Activated T-cell treated with anti-CD3 and anti-CD28 coated beads, Interleukin-2, amount 50 U/mL, for 24 hours (primary cell): ENCODE measurements around the gene CSRNP2.
"Not testable (repeated sequence)": the region's sequence is repeated elsewhere in the genome, so short reads cannot be mapped to it uniquely, and the experiment has no call there.

ENCODE experiments used
- DNase-seq: peaks from one replicate; pipeline ENCODE4 v3.0.0-alpha.2; 2020
- H3K27ac Mint-ChIP-seq: 2 replicates; pipeline ENCODE4 v1.8.0; 2020; ENCODE audit warnings: mild to moderate bottlenecking, mixed read lengths
- H3K27me3 Mint-ChIP-seq: 2 replicates; pipeline ENCODE4 v1.8.0; 2020; ENCODE audit warnings: mixed read lengths
- H3K36me3 Mint-ChIP-seq: 2 replicates; pipeline ENCODE4 v1.8.0; 2020; ENCODE audit warnings: low read depth, mixed read lengths
- H3K4me1 Mint-ChIP-seq: 2 replicates; pipeline ENCODE4 v1.8.0; 2020; ENCODE audit warnings: low read depth, mixed read lengths
- H3K4me3 Mint-ChIP-seq: 2 replicates; pipeline ENCODE4 v1.8.0; 2020; ENCODE audit warnings: mild to moderate bottlenecking, moderate library complexity, mixed read lengths
- H3K9me3 Mint-ChIP-seq: 2 replicates; pipeline ENCODE4 v1.8.0; 2020; ENCODE audit warnings: mixed read lengths

Gene CSRNP2

DNA sequence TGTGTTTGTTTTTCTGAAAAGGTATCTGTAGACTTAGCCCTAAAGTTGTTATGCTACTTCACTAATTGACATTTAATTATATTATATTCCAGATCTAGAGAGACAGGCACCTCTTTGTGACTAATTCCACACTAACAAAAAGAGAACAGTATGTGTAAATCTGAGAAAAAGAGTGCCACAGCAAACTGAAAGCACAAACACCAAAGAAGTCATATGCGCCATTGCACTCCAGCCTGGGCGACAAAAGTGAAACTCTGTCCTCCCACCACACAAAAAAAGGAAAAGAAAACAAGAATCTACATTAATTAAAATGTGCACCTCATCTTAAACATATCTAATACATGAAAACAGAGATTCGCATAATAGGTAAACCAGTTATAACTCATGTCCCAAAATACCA, 4.4 kb upstream of the CSRNP2 start:
- H3K27ac Mint-ChIP-seq = peak overlapping the region; percentile 50
- H3K36me3 Mint-ChIP-seq = peaks cover 18% of the 10 kb centered on the region
- DNase-seq = no peak
- peaks cover 22% of the 10 kb centered on the region for H3K4me1 Mint-ChIP-seq
- H3K9me3 Mint-ChIP-seq = no peaks in the 10 kb centered on the region
- peak overlapping the region; percentile 16 for H3K4me3 Mint-ChIP-seq
- H3K27me3 Mint-ChIP-seq = no peaks in the 10 kb centered on the region

DNA sequence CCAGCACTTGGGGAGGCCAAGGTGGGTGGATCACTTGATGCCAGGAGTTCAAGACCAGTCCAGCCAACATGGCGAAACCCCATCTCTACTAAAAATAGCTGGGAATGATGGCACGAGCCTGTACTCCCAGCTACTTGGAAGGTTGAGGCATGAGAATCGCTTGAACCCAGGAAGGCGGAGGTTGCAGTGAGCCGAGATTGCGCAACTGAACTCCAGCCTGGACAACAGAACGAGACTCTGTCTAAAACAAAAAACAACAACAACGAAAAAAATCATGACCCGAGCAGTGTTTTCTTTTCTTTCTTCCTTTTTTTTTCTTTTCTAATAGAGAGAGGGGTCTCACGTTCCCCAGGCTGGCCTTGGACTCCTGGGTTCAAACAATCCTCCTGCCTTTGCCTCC, 3.5 kb upstream of the CSRNP2 start:
- no peaks in the 10 kb centered on the region for H3K27me3 Mint-ChIP-seq
- peak overlapping the region; percentile 50 for H3K27ac Mint-ChIP-seq
- DNase-seq = no peak
- H3K4me3 Mint-ChIP-seq = no peak overlapping the region
- no peaks in the 10 kb centered on the region for H3K9me3 Mint-ChIP-seq
- H3K4me1 Mint-ChIP-seq = peaks cover 31% of the 10 kb centered on the region
- H3K36me3 Mint-ChIP-seq = peaks cover 20% of the 10 kb centered on the region

DNA sequence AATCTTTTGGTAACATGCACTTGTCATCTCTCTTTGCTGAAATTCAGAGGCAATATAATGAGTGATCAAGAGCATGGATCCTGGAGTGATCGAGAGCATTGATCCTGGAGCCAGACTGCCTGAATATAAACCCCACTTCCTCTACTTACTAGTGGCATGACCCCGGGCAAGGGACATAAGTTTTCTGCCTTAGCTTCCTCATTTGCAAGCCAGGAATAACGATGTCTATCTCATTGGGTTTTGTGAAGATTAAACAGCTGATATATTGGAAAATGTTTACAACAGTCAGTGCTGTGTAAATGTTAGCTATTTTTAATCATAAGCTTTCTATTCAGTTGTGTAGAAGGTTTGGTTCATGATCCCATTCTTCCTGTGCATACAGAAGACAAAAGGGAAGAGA, 2.4 kb upstream of the CSRNP2 start:
- Mint-ChIP-seq H3K27ac (no peak overlapping the region), H3K9me3 (no peaks in the 10 kb centered on the region), H3K36me3 (peaks cover 19% of the 10 kb centered on the region), H3K4me3 (no peak overlapping the region), H3K4me1 (peaks cover 40% of the 10 kb centered on the region), H3K27me3 (no peaks in the 10 kb centered on the region)
- no peak for DNase-seq

DNA sequence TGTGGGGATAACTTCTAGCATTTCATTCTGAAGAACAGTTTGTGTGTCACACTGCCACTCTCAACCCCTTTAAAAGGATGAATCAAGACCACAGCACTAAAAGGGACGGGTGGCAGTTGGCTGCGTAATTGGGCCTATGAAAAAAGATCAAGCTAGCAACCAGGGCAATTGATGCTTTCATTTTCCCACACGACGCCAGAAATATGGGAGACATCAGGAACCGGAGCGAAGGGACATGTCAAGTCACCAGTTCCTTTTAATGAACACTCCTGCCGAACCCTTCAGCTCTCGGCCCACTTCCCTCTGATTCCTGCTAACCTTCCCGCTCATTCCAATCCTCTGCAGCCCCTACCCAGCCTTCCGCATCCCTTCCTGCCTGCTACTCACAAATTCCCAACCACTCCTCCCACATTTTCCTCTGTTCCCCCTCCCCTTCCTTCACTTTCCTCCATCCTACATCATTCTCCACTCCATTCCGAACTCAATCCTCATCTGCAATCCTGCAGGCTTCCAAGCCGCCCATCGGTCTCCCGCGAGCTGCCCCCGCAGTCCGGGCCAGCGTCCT, 753 bp downstream of the CSRNP2 start:
- Mint-ChIP-seq H3K27me3 (no peaks in the 10 kb centered on the region), H3K4me3 (peak overlapping the region; percentile 90), H3K4me1 (peaks cover 53% of the 10 kb centered on the region)

DNA sequence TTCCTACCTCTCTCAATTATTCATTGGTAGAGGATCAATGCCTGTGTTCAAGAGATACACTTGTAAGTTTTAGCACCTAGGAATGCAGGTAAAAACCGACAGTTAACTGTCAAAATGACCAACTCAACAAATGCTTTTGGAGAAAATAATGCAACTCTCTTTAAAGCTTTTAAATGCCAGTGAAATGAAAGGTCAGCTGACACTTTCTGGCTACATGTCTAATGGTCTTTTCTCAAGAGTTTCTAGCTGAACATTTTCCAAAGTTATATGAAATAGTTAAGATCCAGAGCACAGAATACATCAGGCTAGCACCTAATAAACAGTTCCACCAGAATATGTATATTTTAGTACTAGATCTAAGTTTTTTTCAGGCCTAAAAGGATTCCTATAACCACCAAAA, 2.0 kb downstream of the CSRNP2 start:
- peaks cover 23% of the 10 kb centered on the region for H3K36me3 Mint-ChIP-seq
- H3K4me3 Mint-ChIP-seq = peak overlapping the region; percentile 90
- no peak overlapping the region for H3K27ac Mint-ChIP-seq
- no peaks in the 10 kb centered on the region for H3K27me3 Mint-ChIP-seq
- peaks cover 51% of the 10 kb centered on the region for H3K4me1 Mint-ChIP-seq
- no peaks in the 10 kb centered on the region for H3K9me3 Mint-ChIP-seq
- DNase-seq = no peak

More for the DNA sequence above, 753 bp downstream of the CSRNP2 start:
- peaks cover 25% of the 10 kb centered on the region for H3K36me3 Mint-ChIP-seq
- peak overlapping the region; percentile 92 for H3K27ac Mint-ChIP-seq
- DNase-seq = peak; percentile 40
- H3K9me3 Mint-ChIP-seq = no peaks in the 10 kb centered on the region

DNA sequence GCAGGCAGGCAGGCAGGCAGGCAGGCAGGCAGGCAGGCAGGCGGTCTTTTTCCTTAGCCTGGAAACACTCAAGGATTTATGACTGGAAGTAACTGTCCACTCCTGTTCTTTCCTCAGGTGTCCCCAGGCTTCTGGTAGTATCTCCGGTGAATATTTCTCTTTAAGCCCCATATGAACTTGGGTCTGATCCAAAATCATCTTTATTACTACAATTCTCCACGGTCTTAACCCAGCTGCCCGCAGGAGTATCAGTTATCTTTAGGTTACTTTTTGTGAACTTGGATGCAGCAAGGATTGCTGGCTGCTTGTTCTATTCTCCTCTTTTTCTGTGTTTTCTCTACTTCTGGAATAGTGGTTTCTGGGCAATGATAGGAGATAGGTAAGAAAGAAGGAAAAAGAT, 3.3 kb downstream of the CSRNP2 start:
- Mint-ChIP-seq H3K4me3 (no peak overlapping the region), H3K27ac (no peak overlapping the region), H3K27me3 (no peaks in the 10 kb centered on the region), H3K9me3 (no peaks in the 10 kb centered on the region), H3K4me1 (peaks cover 58% of the 10 kb centered on the region), H3K36me3 (peaks cover 32% of the 10 kb centered on the region)
- DNase-seq = no peak

DNA sequence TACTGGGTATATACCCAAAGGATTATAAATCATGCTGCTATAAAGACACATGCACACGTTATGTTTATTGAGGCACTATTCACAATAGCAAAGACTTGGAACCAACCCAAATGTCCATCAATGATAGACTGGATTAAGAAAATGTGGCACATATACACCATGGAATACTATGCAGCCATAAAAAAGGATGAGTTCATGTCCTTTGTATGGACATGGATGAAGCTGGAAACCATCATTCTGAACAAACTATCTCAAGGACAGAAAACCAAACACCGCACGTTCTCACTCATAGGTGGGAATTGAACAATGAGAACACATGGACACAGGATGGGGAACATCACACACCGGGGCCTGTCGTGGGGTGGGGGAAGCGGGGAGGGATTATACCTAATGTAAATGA, 4.5 kb downstream of the CSRNP2 start:
- H3K27ac Mint-ChIP-seq, H3K4me3 Mint-ChIP-seq, H3K27me3 Mint-ChIP-seq, H3K9me3 Mint-ChIP-seq, DNase-seq: not testable (repeated sequence)
- H3K4me1 Mint-ChIP-seq = peaks cover 58% of the 10 kb centered on the region
- peaks cover 38% of the 10 kb centered on the region for H3K36me3 Mint-ChIP-seq

DNA sequence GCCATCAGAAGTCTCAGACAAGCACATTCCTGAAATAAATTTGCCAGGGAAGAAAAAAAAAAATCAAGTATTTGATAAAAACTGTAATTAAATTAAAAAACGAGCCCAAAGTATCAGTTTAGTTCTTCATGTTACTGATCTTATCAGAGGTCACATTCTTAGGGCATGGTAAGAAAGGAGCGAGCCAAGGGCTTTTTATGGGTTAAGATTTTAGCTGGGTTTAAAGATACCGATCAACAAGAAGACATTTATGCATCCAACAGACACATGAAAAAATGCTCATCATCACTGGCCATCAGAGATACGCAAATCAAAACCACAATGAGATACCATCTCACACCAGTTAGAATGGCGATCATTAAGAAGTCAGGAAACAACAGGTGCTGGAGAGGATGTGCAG, 5.0 kb downstream of the CSRNP2 start:
- H3K9me3 Mint-ChIP-seq, H3K27ac Mint-ChIP-seq, H3K27me3 Mint-ChIP-seq, H3K4me3 Mint-ChIP-seq, DNase-seq: not testable (repeated sequence)
- Mint-ChIP-seq H3K4me1 (peaks cover 54% of the 10 kb centered on the region), H3K36me3 (peaks cover 43% of the 10 kb centered on the region)

DNA sequence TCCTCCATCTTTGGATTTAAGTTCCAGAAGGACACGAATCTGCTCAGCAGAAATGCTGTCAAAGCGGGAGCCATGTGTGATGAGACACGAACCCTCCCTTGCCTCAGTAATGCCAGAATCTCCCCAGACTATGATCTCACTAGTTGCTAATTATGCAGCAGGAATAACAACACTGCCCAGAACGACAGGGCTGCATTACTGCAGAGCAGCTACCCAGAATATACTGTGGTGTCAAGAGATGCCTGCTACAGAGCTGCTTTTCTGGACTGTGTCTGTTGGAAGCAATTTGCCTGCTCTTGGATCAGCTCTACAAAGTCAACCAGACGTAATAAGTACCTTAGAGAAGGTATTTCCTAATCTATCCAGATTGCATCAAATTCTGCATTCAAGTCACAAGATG, 5.5 kb downstream of the CSRNP2 start:
- no peaks in the 10 kb centered on the region for H3K9me3 Mint-ChIP-seq
- no peak overlapping the region for H3K27ac Mint-ChIP-seq
- no peaks in the 10 kb centered on the region for H3K27me3 Mint-ChIP-seq
- no peak for DNase-seq
- H3K36me3 Mint-ChIP-seq = peaks cover 45% of the 10 kb centered on the region
- H3K4me1 Mint-ChIP-seq = peaks cover 52% of the 10 kb centered on the region
- no peak overlapping the region for H3K4me3 Mint-ChIP-seq

DNA sequence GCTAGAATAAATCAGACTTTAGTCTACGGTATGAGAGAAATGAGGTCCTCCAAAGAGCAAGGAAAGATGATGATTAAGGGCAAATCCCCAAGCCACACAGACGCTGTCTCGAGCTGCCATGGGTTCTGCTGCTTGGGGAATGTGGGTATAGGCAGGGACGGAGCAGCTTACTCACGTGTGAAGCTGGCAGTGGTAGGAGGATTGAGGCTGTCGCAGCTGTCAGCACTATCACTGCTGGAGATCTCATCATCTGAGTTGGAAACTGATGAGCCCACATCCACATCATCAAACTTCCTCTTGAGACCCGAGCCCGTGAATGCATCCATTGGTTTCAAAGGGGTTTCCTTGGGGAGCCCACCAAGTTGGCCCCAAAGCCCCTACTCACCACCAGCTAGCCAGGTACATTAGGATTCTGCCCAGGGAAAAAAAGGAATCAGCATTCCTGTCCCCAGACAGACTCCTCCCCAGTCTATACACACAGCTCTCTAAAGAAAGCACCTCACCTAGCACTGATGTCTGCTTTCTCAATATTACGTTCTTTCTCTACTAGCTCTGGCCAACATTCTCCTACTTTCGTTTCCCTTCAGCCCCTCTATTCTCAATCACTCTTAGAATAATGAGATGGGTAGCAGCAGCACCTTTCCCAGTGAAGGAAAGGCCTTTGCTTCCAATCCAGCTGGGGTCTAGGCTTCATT, 7.0 kb downstream of the CSRNP2 start:
- H3K27ac Mint-ChIP-seq = peak overlapping the region; percentile 79

DNA sequence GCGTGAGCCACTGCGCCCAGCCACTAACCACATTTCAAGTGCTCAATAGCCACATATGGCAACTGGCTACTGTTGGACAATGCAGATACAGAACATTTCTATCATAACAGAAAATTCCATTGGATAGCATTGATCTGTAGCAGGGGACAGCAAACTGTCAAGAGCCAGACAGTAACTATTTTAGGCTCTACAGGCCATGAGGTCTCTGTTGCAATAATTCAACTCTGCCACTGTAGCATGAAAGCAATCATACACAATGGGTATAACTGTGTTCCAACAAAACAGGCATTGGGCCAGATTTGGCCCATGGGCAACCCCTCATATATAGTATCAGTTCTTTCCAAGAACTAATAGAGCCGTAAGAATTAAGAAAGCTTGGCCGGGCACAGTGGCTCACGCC, 8.0 kb downstream of the CSRNP2 start:
- Mint-ChIP-seq H3K4me3 (no peak overlapping the region), H3K4me1 (peaks cover 29% of the 10 kb centered on the region), H3K27me3 (no peaks in the 10 kb centered on the region), H3K9me3 (no peaks in the 10 kb centered on the region), H3K36me3 (peaks cover 55% of the 10 kb centered on the region), H3K27ac (peak overlapping the region; percentile 79)
- DNase-seq = no peak

More for the DNA sequence above, 7.0 kb downstream of the CSRNP2 start:
- no peak for DNase-seq
- H3K36me3 Mint-ChIP-seq = peaks cover 52% of the 10 kb centered on the region
- no peak overlapping the region for H3K4me3 Mint-ChIP-seq
- no peaks in the 10 kb centered on the region for H3K9me3 Mint-ChIP-seq
- H3K4me1 Mint-ChIP-seq = peaks cover 36% of the 10 kb centered on the region
- H3K27me3 Mint-ChIP-seq = no peaks in the 10 kb centered on the region

DNA sequence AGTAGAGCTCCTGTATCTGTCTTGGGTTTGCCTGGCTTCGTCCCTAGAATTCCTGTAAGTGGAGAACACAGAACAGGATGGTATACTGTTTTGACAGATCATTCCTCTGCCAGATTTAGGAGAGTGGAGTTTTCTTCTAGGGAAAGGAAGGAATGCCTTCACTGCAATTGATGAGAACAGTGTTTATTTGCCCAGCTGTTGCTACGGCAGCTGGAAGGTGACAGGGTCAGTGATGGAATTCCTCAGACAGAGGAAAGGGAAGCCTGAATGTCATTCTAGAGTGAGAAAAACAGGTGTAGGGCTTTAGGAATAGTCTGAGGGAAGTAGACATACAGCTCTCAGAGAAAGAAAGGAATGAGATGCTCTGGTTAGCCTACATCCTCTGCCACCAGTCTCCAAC, 11.7 kb downstream of the CSRNP2 start:
- H3K4me1 Mint-ChIP-seq = peaks cover 14% of the 10 kb centered on the region
- no peaks in the 10 kb centered on the region for H3K27me3 Mint-ChIP-seq
- H3K9me3 Mint-ChIP-seq = no peaks in the 10 kb centered on the region
- H3K27ac Mint-ChIP-seq = no peak overlapping the region
- H3K36me3 Mint-ChIP-seq = peaks cover 75% of the 10 kb centered on the region
- H3K4me3 Mint-ChIP-seq = no peak overlapping the region
- no peak for DNase-seq

DNA sequence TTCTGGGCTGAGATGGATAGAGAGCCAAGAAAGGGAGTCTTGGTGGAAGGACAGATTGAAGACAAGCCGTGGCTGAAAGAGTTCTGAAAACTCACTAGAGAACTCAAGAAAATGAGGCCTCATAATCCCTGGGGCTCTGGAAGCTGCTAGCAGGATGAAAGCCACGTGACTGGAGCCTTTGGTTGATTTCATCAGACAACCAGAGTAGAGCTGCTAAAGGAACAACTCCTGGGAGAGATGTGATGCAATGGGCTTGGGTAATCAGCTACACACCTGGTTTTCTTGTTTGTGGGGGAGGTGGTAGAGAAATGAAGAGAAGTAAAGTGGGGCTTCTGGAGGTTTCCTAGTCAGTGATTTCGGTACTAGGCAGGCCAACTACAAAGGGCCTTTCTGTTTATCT, 13.4 kb downstream of the CSRNP2 start:
- no peak overlapping the region for H3K4me3 Mint-ChIP-seq
- no peak for DNase-seq
- no peaks in the 10 kb centered on the region for H3K9me3 Mint-ChIP-seq
- no peaks in the 10 kb centered on the region for H3K27me3 Mint-ChIP-seq
- peaks cover 2% of the 10 kb centered on the region for H3K4me1 Mint-ChIP-seq
- peak overlapping the region; percentile 17 for H3K27ac Mint-ChIP-seq
- H3K36me3 Mint-ChIP-seq = peaks cover 80% of the 10 kb centered on the region

DNA sequence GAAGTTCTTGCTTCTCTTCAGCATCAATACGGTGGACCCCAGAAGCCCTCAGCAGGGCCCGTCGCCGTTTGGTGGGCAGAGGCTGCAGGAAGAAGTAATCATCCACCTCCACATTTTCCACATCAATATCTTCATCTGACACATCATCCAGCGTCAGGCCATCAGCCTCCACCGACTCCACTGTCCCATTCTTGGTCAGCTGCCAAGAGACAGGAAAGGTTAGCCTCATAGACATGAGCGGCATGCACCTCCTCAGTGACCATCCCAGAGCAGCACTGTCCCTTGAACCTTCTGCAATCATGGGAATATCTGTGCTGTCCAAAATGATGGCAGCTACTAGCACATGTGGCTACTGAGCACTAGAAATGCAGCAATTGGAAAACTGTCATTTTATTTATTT, 15.6 kb downstream of the CSRNP2 start:
- H3K27ac Mint-ChIP-seq = peak overlapping the region; percentile 68
- H3K27me3 Mint-ChIP-seq = no peaks in the 10 kb centered on the region
- no peak overlapping the region for H3K4me3 Mint-ChIP-seq
- DNase-seq = no peak
- peaks cover 2% of the 10 kb centered on the region for H3K4me1 Mint-ChIP-seq
- H3K36me3 Mint-ChIP-seq = peaks cover 85% of the 10 kb centered on the region
- H3K9me3 Mint-ChIP-seq = no peaks in the 10 kb centered on the region

DNA sequence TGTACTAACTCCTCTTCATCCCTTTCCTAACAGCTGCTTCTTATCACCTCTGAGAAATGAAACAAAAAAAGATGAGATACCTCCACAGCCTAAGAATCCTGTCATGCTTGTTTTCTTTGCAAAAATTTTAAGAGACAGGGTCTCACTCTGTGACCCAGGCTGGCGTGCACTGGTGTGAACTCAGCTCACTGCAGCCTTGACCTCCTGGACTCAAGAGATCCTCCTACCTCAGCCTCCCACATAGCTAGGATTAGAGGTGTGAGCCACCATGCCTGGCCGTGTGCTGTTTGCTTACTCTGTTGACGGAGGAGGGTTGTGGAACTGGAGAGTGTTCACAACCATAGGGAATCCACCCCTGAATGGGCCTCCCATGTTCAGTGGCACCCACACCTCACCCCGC, 16.2 kb downstream of the CSRNP2 start:
- DNase-seq = no peak
- H3K9me3 Mint-ChIP-seq = no peaks in the 10 kb centered on the region
- no peak overlapping the region for H3K4me3 Mint-ChIP-seq
- no peaks in the 10 kb centered on the region for H3K27me3 Mint-ChIP-seq
- H3K4me1 Mint-ChIP-seq = peaks cover 2% of the 10 kb centered on the region
- peaks cover 86% of the 10 kb centered on the region for H3K36me3 Mint-ChIP-seq
- peak overlapping the region; percentile 35 for H3K27ac Mint-ChIP-seq
